SJSA1 (cell line): ENCODE measurements around the gene KRTAP7-1. TPM values are rescaled to one million over a fixed set of nuclear protein-coding genes. Genes with fewer than 3 reads are reported as not detected.

Experiments
- total RNA-seq: library from RNA; depleted of rRNA; stranded (reverse); fragments of >200 nt; shearing (Covaris generic); gene quantifications from 2 replicates; pipeline ENCODE4 v1.2.3, GENCODE V29; 2014; rRNA removed

Gene KRTAP7-1
- total RNA-seq, 1 experiment from 2014 or later: not detected

Other genes starting within 250 kb of the KRTAP7-1 start
- not detected in 2 replicates for gene KRTAP22-2, start 239.4 kb downstream of the KRTAP7-1 start, total RNA-seq
- not detected in 2 replicates for gene KRTAP6-3, start 237.3 kb downstream of the KRTAP7-1 start, total RNA-seq
- gene KRTAP6-2, start 230.9 kb downstream of the KRTAP7-1 start, total RNA-seq: not detected in 2 replicates
- gene KRTAP22-1, start 228.7 kb downstream of the KRTAP7-1 start, total RNA-seq: not detected in 2 replicates
- gene KRTAP6-1, start 215.8 kb downstream of the KRTAP7-1 start, total RNA-seq: not detected in 2 replicates
- gene KRTAP20-1, start 213.3 kb downstream of the KRTAP7-1 start, total RNA-seq: not detected in 2 replicates
- not detected in 2 replicates for gene KRTAP20-4, start 209.1 kb downstream of the KRTAP7-1 start, total RNA-seq
- gene KRTAP20-2, start 194.6 kb downstream of the KRTAP7-1 start, total RNA-seq: not detected in 2 replicates
- gene KRTAP20-3, start 186.9 kb downstream of the KRTAP7-1 start, total RNA-seq: not detected in 2 replicates
- not detected in 2 replicates for gene KRTAP21-3, start 111.0 kb downstream of the KRTAP7-1 start, total RNA-seq
- gene KRTAP21-2, start 82.5 kb downstream of the KRTAP7-1 start, total RNA-seq: not detected in 2 replicates
- gene KRTAP21-1, start 74.3 kb downstream of the KRTAP7-1 start, total RNA-seq: not detected in 2 replicates
- not detected in 2 replicates for gene KRTAP8-1, start 16.5 kb downstream of the KRTAP7-1 start, total RNA-seq
- not detected in 2 replicates for gene KRTAP11-1, start 51.8 kb upstream of the KRTAP7-1 start, total RNA-seq
- gene KRTAP19-8, start 208.7 kb upstream of the KRTAP7-1 start, total RNA-seq: not detected in 2 replicates